ENCODE data around the gene PCBP1. TPM values are rescaled to one million over a fixed set of nuclear protein-coding genes. Genes with fewer than 3 reads are reported as not detected.
A peak's percentile ranks its signal among the peaks of the same experiment; 100 is the strongest.
"Not testable (repeated sequence)": the region's sequence is repeated elsewhere in the genome, so short reads cannot be mapped to it uniquely, and the experiment has no call there.

PCBP1 gene
- total RNA-seq, 1 experiment from 2014 or later = 80.1 TPM

- no peak for DNase-seq (ENCODE audit: low read depth)
Observed at GRCh38 chr2:70080610-70081200, 6.6 kb upstream of the PCBP1 start.

DNA sequence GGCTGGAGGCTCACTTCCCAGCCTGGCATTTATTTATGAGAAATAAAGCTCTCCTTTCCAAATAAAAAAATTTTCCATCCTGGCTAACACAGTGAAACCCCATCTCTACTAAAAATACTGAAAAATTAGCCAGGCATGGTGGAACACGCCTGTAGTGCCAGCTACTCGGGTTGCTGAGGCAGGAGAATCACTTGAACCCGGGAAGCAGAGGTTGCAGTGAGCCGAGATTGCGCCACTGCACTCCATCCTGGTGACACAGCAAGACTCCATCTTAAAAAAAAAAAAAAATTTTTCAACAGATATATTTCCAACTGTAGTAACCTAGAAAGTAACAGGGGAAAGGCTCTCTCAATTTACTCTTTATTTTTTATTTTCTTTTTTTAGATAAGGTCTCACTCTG lies 6.1 kb upstream of the PCBP1 start:
- no peak for DNase-seq (ENCODE audit: low read depth)

GRCh38 chr2:70083344-70084156 lies 3.7 kb upstream of the PCBP1 start:
- peak; percentile 93 for DNase-seq (ENCODE audit: low read depth)

DNA sequence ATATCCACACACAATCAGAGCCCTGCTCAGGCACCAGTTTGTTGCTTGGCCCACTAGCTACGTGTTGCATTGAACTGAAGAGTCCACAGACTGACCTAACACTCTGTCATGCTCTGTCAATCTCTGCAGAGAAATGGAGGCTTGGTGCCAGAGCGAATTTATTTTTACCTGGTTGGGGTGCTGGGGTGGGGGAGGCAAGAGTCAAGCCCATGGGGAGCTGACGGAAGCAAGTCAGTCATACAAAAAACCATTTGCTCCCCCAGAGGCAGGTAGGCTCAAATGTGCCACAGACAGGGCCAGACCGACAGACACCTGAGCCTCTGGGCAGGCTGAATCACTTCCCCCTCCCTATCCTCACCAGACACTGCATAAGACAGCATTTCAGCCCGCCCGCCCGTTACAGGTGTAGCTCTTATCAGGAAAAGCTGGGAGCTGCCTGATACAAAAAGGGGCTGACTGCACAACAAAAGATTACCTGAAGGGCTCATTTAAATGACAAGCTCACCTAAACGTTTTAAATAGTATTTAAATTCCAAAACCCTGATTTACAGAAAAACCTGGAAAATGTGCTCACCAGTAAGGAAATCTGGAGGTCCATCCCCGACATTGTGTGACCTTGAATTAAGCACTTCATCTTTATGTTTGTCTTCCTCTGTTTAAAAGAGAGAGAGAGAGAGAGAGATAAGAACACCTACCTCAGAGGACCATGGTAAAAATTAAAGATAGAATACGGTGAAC lies 2.1 kb upstream of the PCBP1 start:
- DNase-seq (ENCODE audit: low read depth) = no peak

GRCh38 chr2:70085711-70086277 lies 1.5 kb upstream of the PCBP1 start:
- DNase-seq (ENCODE audit: low read depth) = no peak

GRCh38 chr2:70086278-70086837 lies 919 bp upstream of the PCBP1 start:
- peak; percentile 74 for DNase-seq (ENCODE audit: low read depth)

DNA sequence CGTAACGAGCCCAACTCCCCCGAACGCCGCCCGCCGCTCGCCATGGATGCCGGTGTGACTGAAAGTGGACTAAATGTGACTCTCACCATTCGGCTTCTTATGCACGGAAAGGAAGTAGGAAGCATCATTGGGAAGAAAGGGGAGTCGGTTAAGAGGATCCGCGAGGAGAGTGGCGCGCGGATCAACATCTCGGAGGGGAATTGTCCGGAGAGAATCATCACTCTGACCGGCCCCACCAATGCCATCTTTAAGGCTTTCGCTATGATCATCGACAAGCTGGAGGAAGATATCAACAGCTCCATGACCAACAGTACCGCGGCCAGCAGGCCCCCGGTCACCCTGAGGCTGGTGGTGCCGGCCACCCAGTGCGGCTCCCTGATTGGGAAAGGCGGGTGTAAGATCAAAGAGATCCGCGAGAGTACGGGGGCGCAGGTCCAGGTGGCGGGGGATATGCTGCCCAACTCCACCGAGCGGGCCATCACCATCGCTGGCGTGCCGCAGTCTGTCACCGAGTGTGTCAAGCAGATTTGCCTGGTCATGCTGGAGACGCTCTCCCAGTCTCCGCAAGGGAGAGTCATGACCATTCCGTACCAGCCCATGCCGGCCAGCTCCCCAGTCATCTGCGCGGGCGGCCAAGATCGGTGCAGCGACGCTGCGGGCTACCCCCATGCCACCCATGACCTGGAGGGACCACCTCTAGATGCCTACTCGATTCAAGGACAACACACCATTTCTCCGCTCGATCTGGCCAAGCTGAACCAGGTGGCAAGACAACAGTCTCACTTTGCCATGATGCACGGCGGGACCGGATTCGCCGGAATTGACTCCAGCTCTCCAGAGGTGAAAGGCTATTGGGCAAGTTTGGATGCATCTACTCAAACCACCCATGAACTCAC lies 673 bp downstream of the PCBP1 start:
- DNase-seq (ENCODE audit: low read depth) = peak; percentile 39

- DNase-seq (ENCODE audit: low read depth) = no peak
Observed at GRCh38 chr2:70088598-70089219, 1.4 kb downstream of the PCBP1 start.

DNA sequence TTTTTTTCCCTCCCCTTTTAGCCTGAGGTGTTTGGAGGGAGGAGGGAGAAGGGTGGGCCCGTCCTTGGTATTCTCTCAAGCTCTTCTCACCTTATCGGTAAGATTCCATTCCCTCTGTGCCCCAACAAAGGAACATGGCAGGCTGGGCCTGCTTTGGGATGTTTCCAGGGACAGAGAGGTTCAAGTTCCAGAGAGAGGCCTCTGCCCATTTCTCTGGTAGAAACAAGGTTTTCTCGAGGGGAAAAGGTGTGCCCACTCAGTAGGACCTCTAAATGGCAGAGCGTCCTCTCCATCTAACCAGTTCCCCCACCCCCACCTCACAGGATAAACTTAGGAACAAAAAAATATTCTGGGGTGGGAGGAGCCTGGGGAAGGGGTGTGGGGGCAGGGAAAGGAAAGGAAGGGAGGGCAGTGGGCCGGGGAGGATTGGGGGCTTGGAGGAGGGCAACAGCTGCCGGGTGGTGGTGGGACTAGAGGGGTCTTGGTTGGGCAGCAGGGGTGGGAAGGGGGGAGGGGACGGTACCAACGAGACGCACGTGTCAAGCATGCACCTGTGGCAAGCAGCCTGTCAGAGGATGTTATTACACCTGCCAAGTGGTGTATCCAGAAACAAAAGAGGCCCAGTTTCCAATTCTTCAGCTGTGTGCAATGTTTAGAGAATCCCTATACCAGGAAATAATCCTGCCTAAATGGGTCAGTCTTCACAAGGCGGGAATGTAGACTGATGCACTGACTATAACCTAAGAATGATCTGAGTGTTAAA lies 2.1 kb downstream of the PCBP1 start:
- DNase-seq (ENCODE audit: low read depth) = no peak

- no peak for DNase-seq (ENCODE audit: low read depth)
Observed at GRCh38 chr2:70089983-70090525, 2.8 kb downstream of the PCBP1 start.

DNA sequence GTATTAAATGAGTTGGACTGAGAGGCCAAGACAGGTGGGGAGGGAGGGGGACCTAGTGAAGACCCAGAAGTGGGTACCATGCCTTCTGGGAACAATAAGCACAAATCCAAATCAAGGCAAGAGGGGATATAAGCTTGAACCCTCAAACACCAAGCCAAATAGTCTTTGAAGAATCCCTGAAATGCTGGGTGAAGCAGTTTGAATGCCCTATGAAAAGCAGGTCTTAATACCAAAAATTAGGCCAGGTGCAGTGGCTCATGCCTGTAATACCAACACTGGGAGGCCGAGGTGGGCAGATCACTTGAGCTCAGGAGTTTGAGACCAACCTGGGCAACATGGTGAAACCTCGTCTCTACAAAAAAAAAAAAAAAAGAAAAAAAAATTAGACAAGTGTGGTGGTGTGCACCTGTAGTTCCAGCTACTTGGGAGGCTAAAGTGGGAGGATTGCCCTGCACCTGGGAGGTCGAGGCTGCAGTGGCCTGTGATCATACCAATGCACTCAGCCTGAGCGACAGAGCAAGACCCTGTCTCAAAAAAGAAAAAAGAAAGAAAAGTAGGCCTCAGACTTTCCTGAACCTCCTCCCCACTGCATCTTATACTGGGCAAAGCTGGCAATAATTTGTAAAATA lies 3.5 kb downstream of the PCBP1 start:
- DNase-seq (ENCODE audit: low read depth) = no peak

DNA sequence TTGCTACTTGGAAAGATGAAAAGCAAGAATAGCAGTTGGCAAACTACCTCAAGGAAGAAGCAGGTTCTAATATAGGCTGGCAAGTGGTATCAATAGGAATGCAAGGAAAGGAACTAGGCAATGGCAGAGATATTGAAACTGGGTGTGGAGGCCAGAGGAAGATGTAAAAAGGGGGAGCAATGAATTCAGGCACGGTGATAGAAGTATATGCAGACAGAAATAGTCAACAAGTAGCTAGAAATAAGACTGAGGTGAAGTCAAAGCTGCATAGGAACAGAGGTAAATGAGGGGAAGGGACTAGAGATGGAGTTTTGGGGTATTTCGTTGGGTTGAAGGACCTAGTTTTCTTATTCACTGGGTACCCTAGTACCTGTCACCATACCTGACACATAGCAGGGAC lies 4.1 kb downstream of the PCBP1 start:
- no peak for DNase-seq (ENCODE audit: low read depth)

- DNase-seq (ENCODE audit: low read depth) = no peak
Observed at GRCh38 chr2:70091816-70092215, 4.5 kb downstream of the PCBP1 start.

DNA sequence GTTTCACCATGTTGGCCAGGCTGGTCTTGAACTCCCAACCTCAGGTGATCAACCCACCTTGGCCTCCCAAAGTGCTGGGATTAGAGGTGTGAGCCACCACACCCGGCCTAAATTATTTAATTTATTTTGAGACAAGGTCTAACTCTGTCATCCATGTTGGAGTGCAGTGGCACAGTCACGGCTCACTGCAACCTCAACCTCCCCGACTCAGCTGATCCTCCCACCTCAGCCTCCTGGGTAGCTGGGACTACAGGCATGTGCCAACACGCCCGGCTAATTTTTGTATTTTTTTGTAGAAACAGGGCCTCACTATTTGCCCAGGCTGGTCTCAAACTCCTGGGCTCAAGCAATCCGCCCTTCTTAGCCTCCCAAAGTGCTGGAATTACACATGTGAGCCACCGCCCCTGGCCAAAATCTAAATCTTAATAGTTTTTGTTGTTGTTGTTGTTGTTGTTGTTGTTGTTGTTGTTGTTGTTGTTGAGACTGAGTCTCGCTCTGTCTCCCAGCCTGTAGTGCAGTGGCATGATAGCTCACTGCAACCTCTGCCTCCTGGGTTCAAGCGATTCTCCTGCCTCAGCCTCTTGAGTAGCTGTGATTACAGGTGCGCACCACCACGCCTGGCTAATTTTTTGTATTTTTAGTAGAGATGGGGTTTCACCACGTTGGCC lies 5.4 kb downstream of the PCBP1 start:
- not testable (repeated sequence) for DNase-seq (ENCODE audit: low read depth)

DNA sequence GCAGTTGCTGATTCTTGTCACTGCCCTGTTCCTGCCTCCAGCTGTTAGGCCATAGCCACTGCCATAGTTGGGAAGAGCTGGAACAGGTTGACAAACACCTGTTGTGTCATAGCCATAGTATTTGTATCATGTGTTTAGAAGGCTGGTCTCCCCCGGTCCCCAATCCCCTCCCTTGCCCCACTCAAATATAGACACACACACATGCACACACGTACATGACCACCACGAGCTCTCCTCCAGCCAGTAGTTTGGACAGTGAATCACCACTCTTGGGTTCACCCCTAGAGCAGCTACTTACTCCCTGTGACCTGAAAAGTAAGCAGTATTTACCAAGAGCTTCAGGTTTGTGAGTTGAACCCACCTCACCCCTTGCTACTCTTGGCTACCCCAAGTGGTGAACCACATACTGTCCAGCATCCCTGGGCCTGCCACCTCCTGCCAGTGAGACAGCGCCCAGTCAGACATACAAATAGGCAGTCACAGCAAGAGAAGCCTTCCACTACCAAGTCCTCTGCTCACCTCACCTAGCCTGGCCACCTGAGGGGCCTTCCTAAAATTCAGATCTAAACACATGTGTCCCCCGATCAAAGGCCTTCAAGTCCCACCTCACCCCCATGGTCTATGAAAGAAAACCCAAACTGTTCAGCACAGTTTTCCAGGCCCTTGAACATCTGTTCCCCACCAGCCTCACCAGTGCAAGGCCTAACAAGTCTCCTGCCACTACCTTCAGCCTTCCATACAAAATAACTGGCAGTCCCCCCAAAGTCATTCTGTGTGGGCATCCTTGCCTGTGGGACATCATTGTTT lies 7.1 kb downstream of the PCBP1 start:
- DNase-seq (ENCODE audit: low read depth) = no peak

GRCh38 chr2:70094978-70095719 lies 7.9 kb downstream of the PCBP1 start:
- no peak for DNase-seq (ENCODE audit: low read depth)

Data from HT1080 (cell line).